Suppressor macrophage (primary cell): ENCODE data around the gene NEK1.
A peak's percentile ranks its signal among the peaks of the same experiment; 100 is the strongest.
"Not testable (repeated sequence)": the region's sequence is repeated elsewhere in the genome, so short reads cannot be mapped to it uniquely, and the experiment has no call there.

Source experiments
- DNase-seq, 4 experiments: peaks; one replicate each; pipeline ENCODE4 v3.0.0-alpha.2; 2020 to 2022

The NEK1 gene

GRCh38 chr4:169601016-169601771, 11.2 kb downstream of the NEK1 start:
- no peak for DNase-seq

DNA sequence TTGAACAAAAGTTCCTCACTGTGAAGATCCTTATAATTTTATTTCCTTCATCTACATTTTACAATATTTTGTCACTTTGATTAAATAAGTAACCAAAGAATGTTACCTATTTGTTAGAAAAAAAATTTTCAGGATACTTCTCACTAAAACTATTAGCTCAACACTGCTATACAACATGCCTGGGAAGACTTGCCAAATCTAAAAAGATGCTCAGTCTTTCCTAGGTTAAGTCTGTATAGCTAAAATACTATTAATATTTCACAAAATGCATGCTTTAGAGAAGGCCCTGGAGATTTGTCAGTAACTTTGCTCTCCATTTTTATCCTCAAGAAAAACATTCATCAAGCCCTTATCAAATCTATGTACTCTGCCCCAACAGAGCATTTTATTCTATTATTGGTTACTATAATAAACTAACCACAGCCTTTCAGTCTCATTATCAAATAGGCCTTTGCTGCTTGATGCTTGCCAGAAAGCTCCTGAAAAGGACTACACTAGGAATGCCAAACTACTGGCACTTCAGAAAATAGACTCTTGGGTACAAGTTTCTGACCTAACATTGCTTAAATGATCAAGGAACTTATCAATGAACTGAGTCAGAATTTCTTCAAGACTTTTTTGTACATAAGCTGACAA, 17.7 kb downstream of the NEK1 start:
- no peak for DNase-seq

GRCh38 chr4:169593050-169593560, 19.3 kb downstream of the NEK1 start:
- DNase-seq: no peak

- no peak for DNase-seq
Observed at GRCh38 chr4:169583563-169583962, 28.8 kb downstream of the NEK1 start.

GRCh38 chr4:169582706-169583105, 29.7 kb downstream of the NEK1 start:
- no peak for DNase-seq

- no peak for DNase-seq
Observed at GRCh38 chr4:169582203-169582602, 30.2 kb downstream of the NEK1 start.

DNA sequence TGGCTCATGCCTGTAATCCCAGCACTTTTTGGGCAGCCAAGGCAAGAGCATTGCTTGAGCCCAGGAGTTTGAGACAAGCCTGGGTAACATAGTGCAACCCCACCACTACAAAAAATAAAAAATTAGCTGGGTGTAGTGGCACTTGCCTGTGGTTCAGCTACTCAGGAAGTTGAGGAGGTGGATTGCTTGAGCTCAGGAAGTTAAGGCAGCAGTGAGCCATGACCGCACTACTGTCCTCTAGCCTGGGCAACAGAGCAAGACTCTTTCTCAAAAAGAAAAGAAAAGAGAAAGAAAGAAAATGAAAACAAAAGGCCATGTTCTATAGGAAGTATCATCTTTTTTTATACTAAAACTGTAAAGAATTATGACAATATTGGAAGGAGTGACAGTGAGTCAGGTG, 38.5 kb downstream of the NEK1 start:
- DNase-seq: no peak

DNA sequence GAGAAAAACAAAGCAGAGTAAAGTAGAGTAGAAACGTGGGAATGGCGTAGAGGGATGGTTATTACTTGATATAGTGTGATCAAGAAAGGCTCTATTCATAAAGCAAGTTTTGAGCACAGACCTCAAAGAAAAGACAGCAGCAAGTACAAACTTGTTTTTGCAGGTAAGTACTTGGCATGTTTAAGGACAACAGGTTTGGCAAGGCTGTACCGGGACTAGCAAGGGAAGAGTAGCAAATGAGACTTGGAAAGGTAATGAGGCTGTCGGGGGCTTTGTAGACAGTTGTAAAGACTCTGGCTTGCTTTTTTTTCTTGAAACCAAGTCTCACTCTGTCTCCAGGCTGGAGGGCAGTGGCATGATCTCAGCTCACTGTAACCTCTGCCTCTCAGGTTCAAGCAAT, 40.9 kb downstream of the NEK1 start:
- DNase-seq: no peak

GRCh38 chr4:169571012-169571411, 41.4 kb downstream of the NEK1 start:
- DNase-seq: not testable (repeated sequence)

- not testable (repeated sequence) for DNase-seq
Observed at GRCh38 chr4:169570266-169570665, 42.1 kb downstream of the NEK1 start.

- DNase-seq: not testable (repeated sequence)
Observed at GRCh38 chr4:169569188-169569587, 43.2 kb downstream of the NEK1 start.

GRCh38 chr4:169567916-169568315, 44.5 kb downstream of the NEK1 start:
- DNase-seq: no peak

- DNase-seq: peak; percentile 52 to 69 (median 60)
Observed at GRCh38 chr4:169566021-169566818, 46.2 kb downstream of the NEK1 start.

- no peak for DNase-seq
Observed at GRCh38 chr4:169565606-169566005, 46.8 kb downstream of the NEK1 start.

DNA sequence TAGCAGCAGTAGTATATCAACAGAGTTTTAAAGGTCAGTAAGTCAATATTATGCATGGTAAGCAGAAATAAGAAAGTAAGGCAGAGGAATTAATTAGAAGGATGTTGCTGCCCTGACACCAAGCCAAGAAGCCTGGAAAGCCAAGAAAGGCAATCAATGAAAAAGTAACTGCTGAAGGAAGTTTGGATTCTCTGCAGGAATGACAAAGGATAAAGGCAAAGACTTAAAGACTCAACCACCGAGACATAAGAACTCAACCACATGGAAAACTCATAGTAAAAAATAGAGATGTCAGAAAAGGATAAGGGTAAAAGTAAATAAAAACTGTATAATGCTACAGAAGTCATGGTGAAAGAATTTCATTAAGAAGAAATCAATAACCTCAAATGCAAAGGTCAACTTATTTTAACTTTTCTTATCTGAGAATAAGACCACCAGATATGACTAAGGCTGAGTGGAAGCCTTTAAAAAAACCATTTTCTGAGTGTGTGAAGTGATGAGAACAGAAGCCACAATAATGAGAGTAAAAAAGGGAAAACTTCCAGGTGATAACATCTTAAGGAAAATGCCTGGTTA, 55.2 kb downstream of the NEK1 start:
- DNase-seq: no peak

DNA sequence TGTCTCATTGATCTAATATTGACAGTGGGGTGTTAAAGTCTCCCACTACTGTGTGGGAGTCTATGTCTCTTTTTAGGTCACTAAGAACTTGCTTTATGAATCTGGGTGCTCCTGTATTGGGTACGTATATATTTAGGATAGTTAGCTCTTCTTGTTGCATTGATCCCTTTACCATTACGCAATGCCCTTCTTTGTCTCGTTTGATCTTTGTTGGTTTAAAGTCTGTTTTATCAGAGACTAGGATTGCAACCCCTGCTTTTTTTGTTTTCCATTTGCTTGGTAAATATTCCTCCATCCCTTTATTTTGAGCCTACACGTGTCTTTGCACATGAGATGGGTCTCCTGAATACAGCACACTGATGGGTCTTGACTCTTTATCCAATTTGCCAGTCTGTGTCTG, 65.8 kb downstream of the NEK1 start:
- DNase-seq: not testable (repeated sequence)

GRCh38 chr4:169540774-169541173, 71.6 kb downstream of the NEK1 start:
- no peak for DNase-seq

- no peak for DNase-seq
Observed at GRCh38 chr4:169530048-169530447, 82.3 kb downstream of the NEK1 start.

DNA sequence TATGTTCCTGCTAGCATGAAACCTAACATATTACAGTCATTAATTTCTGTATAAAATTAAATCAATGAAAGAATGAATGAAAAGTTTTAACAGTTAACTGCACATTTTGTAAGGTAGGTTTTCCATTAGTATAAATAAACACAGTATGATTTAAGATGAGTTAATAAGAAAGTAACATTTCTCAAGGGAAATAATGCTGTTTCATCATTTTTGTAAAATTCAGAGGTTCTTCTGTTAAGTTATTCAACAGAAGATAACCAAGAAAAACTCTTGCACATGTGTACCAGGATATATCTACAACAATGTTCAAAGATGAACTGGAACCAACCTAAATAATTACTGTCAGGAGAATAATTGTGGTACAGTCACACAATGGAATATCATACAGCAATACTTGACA, 88.6 kb downstream of the NEK1 start:
- no peak for DNase-seq

GRCh38 chr4:169510617-169511016, 101.8 kb downstream of the NEK1 start:
- DNase-seq: no peak

- no peak for DNase-seq
Observed at GRCh38 chr4:169506903-169507302, 105.5 kb downstream of the NEK1 start.

DNA sequence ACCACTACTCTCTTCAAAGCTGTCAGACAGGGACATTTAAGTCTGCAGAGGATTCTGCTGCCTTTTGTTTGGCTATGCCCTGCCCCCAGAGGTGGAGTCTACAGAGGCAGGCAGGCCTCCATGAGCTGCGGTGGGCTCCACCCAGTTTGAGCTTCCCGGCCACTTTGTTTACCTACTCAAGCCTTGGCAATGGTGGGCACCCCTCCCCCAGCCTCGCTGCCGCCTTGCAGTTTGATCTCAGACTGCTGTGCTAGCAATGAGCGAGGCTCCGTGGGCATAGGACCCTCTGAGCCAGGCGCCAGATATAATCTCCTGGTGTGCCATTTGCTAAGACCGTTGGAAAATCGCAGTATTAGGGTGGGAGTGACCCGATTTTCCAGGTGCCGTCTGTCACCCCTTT, 112.5 kb downstream of the NEK1 start:
- DNase-seq: not testable (repeated sequence)

DNA sequence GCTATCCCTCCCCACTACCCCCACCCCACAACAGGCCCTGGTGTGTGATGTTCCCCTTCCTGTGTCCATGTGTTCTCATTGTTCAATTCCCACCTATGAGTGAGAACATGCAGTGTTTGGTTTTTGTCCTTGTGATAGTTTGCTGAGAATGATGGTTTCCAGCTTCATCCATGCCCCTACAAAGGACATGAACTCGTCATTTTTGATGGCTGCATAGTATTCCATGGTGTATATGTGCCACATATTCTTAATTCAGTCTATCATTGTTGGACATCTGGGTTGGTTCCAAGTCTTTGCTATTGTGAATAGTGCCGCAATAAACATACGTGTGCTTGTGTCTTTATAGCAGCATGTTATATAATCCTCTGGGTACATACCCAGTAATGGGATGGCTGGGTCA, 118.1 kb downstream of the NEK1 start:
- DNase-seq: not testable (repeated sequence)
